Sigmoid colon (tissue), 7 donors: ENCODE measurements around the gene CHTOP. TPM values are rescaled to one million over a fixed set of nuclear protein-coding genes. Genes with fewer than 3 reads are reported as not detected.

Source experiments
- DNase-seq: peaks from one replicate; pipeline ENCODE4 v3.0.0-alpha.2; 2019
- H3K27ac ChIP-seq, 4 donors: fragments of 200-600 bp; sonication (generic); one replicate each; pipeline ENCODE4 v1.5.1; 2016 to 2019; ENCODE audit warnings: mild to moderate bottlenecking in 1 of 4
- H3K27me3 ChIP-seq, 3 donors: fragments of 200-600 bp; sonication (generic); one replicate each; pipeline ENCODE4 v1.5.1; 2019; ENCODE audit warnings: mild to moderate bottlenecking in 1 of 3
- H3K36me3 ChIP-seq, 4 donors: fragments of 200-600 bp; sonication (generic); one replicate each; pipeline ENCODE4 v1.5.1; 2016 to 2019
- H3K4me1 ChIP-seq, 4 donors: fragments of 200-600 bp; sonication (generic); one replicate each; pipeline ENCODE4 v1.5.1; 2017 to 2019
- H3K4me3 ChIP-seq, 4 donors: fragments of 200-600 bp; sonication (generic); one replicate each; pipeline ENCODE4 v1.5.1; 2017 to 2019; ENCODE audit warnings: mild to moderate bottlenecking in 2 of 4, moderate library complexity in 1 of 4
- H3K9me3 ChIP-seq, 4 donors: fragments of 200-600 bp in 3 of 4; sonication (generic) in 3 of 4; one replicate each; pipeline versions ENCODE4 v1.5.1 to v1.6.1; 2013 to 2019
- CTCF ChIP-seq, 4 experiments: fragments of 450-650 bp in 3 of 4; fragments of 200-600 bp in 1 of 4; IDR thresholded peaks; one replicate each; pipeline ENCODE4 v1.5.1; 2016 to 2019; ENCODE audit warnings: antibody characterized with exemption in 4 of 4, mild to moderate bottlenecking in 3 of 4, moderate library complexity in 2 of 4
- EP300 ChIP-seq, 4 donors: sonication (generic); formaldehyde crosslinking; IDR thresholded peaks; one replicate each; pipeline ENCODE4 v1.6.1; 2017; ENCODE audit warnings: antibody characterized with exemption in 4 of 4
- POLR2A ChIP-seq, 2 donors: fragments of 450-650 bp; IDR thresholded peaks; one replicate each; pipeline ENCODE4 v1.6.1; 2016; ENCODE audit warnings: antibody characterized with exemption in 2 of 2, mild to moderate bottlenecking in 2 of 2, moderate library complexity in 2 of 2
- POLR2AphosphoS5 ChIP-seq, 4 donors: sonication (generic); formaldehyde crosslinking; IDR thresholded peaks; one replicate each; pipeline ENCODE4 v1.6.1; 2017; ENCODE audit warnings: antibody characterized with exemption in 4 of 4
- WGBS, 2 donors: extraction: QIAGEN DNeasy Blood & Tissue Kit; methylation state at CpG; one replicate each; pipeline ENCODE4 v1.1.7; 2013; 5-methylcytosine and 5-hydroxymethylcytosine counted together
- intact Hi-C: fragments of 100-400 bp; cut with DNase I; formaldehyde crosslinking; loops from one replicate; pipeline ENCODE4 v1.15.1; 2023
- polyA plus RNA-seq, 3 donors: library from polyadenylated mRNA; stranded (reverse); fragments of 200-250 nt; gene quantifications; one replicate each; pipeline ENCODE4 v1.2.3, GENCODE V29; 2013
- total RNA-seq, 4 donors: library from RNA; depleted of rRNA; stranded (reverse); fragments of >200 nt; gene quantifications; one replicate each; pipeline ENCODE4 v1.1.0, GENCODE V29; 2016
- donor health status: healthy with polysubstance abuse.
- donor health status: Bipolar disorder and iron deficiency.
- donor health status: healthy.

Gene CHTOP
- total and polyA plus RNA-seq, 7 donors: 35.4 to 65.4 (median 49.3) TPM

- TF ChIP-seq EP300 (IDR thresholded peaks at IDR 0.05) (no peak), CTCF (IDR thresholded peaks at IDR 0.05) (no peak), POLR2A (IDR thresholded peaks at IDR 0.05) (no peak), POLR2AphosphoS5 (IDR thresholded peaks at IDR 0.05) (no peak)
- peaks cover 0 to 14% (median 11%) of the 10 kb centered on the region in 4 donors for H3K4me1 ChIP-seq
- intact Hi-C loops: loop anchor here (2.0 to 5.0 kb wide), 2 partner anchors 24 to 87 kb away; partner anchors contain the start of gene CHTOP
- peaks cover 30 to 41% (median 31%) of the 10 kb centered on the region in 4 donors for H3K36me3 ChIP-seq
- H3K4me3 ChIP-seq: peak overlapping the region; percentile 58 to 73 (median 67)
- DNase-seq: no peak
- H3K9me3 ChIP-seq: no peaks in the 10 kb centered on the region
- no peaks in the 10 kb centered on the region for H3K27me3 ChIP-seq
- WGBS, 2 donors: 23 to 41% methylated on average over 8 of the region's 8 CpGs
- peak overlapping the region; percentile 92 to 94 (median 93) for H3K27ac ChIP-seq
Measured at GRCh38 chr1:153659175-153659534, 25.3 kb downstream of the CHTOP start.

- 80 to 87% methylated on average over 9 of the region's 9 CpGs for WGBS, 2 donors
- Histone ChIP-seq H3K27ac (peak overlapping the region; percentile 92 to 94 (median 93)), H3K4me1 (peaks cover 0 to 14% (median 11%) of the 10 kb centered on the region in 4 donors), H3K9me3 (no peaks in the 10 kb centered on the region), H3K4me3 (peak overlapping the region in 3 of 4 donors; percentile 64 to 73 (median 70)), H3K36me3 (peaks cover 35 to 46% (median 36%) of the 10 kb centered on the region in 4 donors), H3K27me3 (no peaks in the 10 kb centered on the region)
- no peak for TF ChIP-seq POLR2A (IDR thresholded peaks at IDR 0.05)
- DNase-seq: peak; percentile 55
- intact Hi-C loops: loop anchor here (2.0 to 5.0 kb wide), 2 partner anchors 25 to 87 kb away; partner anchors contain the start of gene CHTOP
Measured at GRCh38 chr1:153659656-153660055, 25.8 kb downstream of the CHTOP start.

GRCh38 chr1:153661111-153661708 lies 27.3 kb downstream of the CHTOP start:
- intact Hi-C loops: no loop called here
- Histone ChIP-seq H3K9me3 (no peaks in the 10 kb centered on the region), H3K27ac (peak overlapping the region in 1 of 4 donors; percentile 10), H3K4me1 (peaks cover 0 to 14% (median 11%) of the 10 kb centered on the region in 4 donors), H3K4me3 (no peak overlapping the region), H3K27me3 (no peaks in the 10 kb centered on the region), H3K36me3 (peaks cover 50 to 62% (median 52%) of the 10 kb centered on the region in 4 donors)
- WGBS, 2 donors: 69 to 72% methylated on average over 9 of the region's 9 CpGs
- DNase-seq: no peak
- TF ChIP-seq POLR2A (IDR thresholded peaks at IDR 0.05): no peak
- no peak for TF ChIP-seq CTCF (IDR thresholded peaks at IDR 0.05)
- TF ChIP-seq EP300 (IDR thresholded peaks at IDR 0.05): no peak
- TF ChIP-seq POLR2AphosphoS5 (IDR thresholded peaks at IDR 0.05): no peak

- Histone ChIP-seq H3K36me3 (peaks cover 61 to 73% (median 62%) of the 10 kb centered on the region in 4 donors), H3K27ac (no peak overlapping the region), H3K4me1 (peaks cover 0 to 14% (median 11%) of the 10 kb centered on the region in 4 donors), H3K4me3 (no peak overlapping the region), H3K9me3 (no peaks in the 10 kb centered on the region), H3K27me3 (no peaks in the 10 kb centered on the region)
- WGBS, 2 donors: 51 to 65% methylated on average over 2 of the region's 2 CpGs
- peak; percentile 10 for DNase-seq
- intact Hi-C loops: no loop called here
- TF ChIP-seq POLR2AphosphoS5 (IDR thresholded peaks at IDR 0.05) (no peak), POLR2A (IDR thresholded peaks at IDR 0.05) (no peak), CTCF (IDR thresholded peaks at IDR 0.05) (no peak), EP300 (IDR thresholded peaks at IDR 0.05) (no peak)
Measured at GRCh38 chr1:153662269-153662668, 28.4 kb downstream of the CHTOP start.

- intact Hi-C loops: no loop called here
- H3K27ac ChIP-seq: no peak overlapping the region
Measured at GRCh38 chr1:153663211-153663610, 29.3 kb downstream of the CHTOP start.

More at GRCh38 chr1:153663211-153663610, 29.3 kb downstream of the CHTOP start:
- Histone ChIP-seq H3K36me3 (peaks cover 69 to 82% (median 71%) of the 10 kb centered on the region in 4 donors), H3K4me1 (peaks cover 0 to 12% (median 10%) of the 10 kb centered on the region in 4 donors), H3K4me3 (no peak overlapping the region), H3K27me3 (no peaks in the 10 kb centered on the region), H3K9me3 (no peaks in the 10 kb centered on the region)
- peak; percentile 33 for DNase-seq
- TF ChIP-seq CTCF (IDR thresholded peaks at IDR 0.05) (no peak), POLR2AphosphoS5 (IDR thresholded peaks at IDR 0.05) (no peak), POLR2A (IDR thresholded peaks at IDR 0.05) (no peak), EP300 (IDR thresholded peaks at IDR 0.05) (no peak)
- WGBS, 2 donors: 78 to 90% methylated on average over 5 of the region's 5 CpGs
